Measurements from ENCODE around the gene LRRK1.

GRCh38 chr15:100903168-100903554, 16.0 kb upstream of the LRRK1 start:
- TF ChIP-seq, protein P1, sequence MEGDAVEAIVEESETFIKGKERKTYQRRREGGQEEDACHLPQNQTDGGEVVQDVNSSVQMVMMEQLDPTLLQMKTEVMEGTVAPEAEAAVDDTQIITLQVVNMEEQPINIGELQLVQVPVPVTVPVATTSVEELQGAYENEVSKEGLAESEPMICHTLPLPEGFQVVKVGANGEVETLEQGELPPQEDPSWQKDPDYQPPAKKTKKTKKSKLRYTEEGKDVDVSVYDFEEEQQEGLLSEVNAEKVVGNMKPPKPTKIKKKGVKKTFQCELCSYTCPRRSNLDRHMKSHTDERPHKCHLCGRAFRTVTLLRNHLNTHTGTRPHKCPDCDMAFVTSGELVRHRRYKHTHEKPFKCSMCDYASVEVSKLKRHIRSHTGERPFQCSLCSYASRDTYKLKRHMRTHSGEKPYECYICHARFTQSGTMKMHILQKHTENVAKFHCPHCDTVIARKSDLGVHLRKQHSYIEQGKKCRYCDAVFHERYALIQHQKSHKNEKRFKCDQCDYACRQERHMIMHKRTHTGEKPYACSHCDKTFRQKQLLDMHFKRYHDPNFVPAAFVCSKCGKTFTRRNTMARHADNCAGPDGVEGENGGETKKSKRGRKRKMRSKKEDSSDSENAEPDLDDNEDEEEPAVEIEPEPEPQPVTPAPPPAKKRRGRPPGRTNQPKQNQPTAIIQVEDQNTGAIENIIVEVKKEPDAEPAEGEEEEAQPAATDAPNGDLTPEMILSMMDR (conservative IDR thresholded peaks at IDR 0.05; ENCODE audit: low read depth in 2 of 2): no peak
- TF ChIP-seq ZNF114 (CRISPR knock-in tag; IDR thresholded peaks at IDR 0.05): no peak
- no peak for TF ChIP-seq POLR2AphosphoS5 (IDR thresholded peaks at IDR 0.05; ENCODE audit: low read depth)
- TF ChIP-seq JUNB (IDR thresholded peaks at IDR 0.05; ENCODE audit: unreplicated experiment): no peak
- TF ChIP-seq, protein P2, sequence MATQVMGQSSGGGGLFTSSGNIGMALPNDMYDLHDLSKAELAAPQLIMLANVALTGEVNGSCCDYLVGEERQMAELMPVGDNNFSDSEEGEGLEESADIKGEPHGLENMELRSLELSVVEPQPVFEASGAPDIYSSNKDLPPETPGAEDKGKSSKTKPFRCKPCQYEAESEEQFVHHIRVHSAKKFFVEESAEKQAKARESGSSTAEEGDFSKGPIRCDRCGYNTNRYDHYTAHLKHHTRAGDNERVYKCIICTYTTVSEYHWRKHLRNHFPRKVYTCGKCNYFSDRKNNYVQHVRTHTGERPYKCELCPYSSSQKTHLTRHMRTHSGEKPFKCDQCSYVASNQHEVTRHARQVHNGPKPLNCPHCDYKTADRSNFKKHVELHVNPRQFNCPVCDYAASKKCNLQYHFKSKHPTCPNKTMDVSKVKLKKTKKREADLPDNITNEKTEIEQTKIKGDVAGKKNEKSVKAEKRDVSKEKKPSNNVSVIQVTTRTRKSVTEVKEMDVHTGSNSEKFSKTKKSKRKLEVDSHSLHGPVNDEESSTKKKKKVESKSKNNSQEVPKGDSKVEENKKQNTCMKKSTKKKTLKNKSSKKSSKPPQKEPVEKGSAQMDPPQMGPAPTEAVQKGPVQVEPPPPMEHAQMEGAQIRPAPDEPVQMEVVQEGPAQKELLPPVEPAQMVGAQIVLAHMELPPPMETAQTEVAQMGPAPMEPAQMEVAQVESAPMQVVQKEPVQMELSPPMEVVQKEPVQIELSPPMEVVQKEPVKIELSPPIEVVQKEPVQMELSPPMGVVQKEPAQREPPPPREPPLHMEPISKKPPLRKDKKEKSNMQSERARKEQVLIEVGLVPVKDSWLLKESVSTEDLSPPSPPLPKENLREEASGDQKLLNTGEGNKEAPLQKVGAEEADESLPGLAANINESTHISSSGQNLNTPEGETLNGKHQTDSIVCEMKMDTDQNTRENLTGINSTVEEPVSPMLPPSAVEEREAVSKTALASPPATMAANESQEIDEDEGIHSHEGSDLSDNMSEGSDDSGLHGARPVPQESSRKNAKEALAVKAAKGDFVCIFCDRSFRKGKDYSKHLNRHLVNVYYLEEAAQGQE (IDR thresholded peaks at IDR 0.05; ENCODE audit: unreplicated experiment): no peak
- no peak for TF ChIP-seq EZH2phosphoT487 (IDR thresholded peaks at IDR 0.05; ENCODE audit: unreplicated experiment)

Data from GM23338 (cell line).